CD4-positive, alpha-beta T cell treated with Interleukin-15 for 1 hour (primary cell): Measurements from ENCODE around the gene SARS2.
"Not testable (repeated sequence)": the region's sequence is repeated elsewhere in the genome, so short reads cannot be mapped to it uniquely, and the experiment has no call there.

Source experiments
- DNase-seq: peaks from one replicate; pipeline ENCODE4 v3.0.0-alpha.2; 2020

The SARS2 gene

DNA sequence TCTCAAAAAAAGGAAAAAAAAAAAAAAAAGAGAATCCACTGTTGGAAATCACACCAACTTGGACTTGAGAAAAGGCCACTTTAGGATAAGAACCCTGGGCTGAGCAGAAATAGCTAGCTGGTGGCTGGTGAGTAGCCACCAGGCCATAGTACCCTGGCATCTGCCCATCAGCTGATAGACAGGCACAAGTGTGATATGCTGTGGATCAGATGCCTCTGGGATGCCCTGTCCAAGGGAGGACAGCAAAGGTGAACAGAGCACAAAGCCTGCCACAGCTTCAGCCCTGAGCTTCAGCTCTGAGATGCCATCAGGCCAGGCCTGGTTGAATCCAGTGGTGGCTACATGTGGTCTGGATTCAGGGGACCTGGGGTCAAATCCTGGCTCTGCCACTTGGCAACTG, 39.9 kb downstream of the SARS2 start:
- DNase-seq, result no peak

DNA sequence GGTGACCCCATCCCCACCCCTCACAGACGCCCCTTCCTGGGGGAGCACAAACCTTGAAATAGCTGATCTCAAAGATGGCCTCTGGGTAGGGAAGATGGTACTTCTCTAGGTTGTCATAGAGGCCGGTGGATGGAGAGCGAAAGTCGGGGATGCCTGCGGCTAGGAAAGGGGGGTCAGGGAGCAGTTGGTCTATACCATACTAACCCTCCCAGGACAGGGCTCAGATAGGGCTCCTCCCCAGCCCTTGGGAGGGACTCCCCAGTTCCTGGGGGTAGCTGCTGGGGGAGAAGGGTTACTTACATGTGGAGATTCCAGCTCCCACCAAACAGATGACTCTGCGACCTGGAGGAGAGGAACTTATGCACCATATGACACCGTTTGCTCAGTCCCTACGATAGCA, 40.8 kb downstream of the SARS2 start:
- DNase-seq, result no peak

DNA sequence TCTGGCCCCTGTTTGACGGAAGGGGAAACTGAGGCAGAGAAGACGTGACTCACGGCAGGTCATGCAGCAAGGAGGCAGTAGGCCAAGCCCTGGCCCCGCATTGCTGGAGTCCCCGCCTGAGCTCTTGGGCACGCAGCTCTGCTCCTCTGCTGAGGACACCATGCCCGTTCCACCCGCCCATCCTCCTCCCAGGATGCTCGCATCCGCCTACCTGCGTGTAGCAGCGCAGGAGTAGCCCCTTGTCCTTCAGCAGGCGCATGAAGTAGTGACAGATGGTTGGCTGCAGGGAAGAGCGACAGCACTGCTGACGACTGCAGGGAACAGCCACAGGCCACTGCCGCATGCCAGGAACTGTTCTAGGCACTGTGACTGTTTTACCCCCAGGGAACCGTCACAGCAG, 41.7 kb downstream of the SARS2 start:
- DNase-seq, result no peak

DNA sequence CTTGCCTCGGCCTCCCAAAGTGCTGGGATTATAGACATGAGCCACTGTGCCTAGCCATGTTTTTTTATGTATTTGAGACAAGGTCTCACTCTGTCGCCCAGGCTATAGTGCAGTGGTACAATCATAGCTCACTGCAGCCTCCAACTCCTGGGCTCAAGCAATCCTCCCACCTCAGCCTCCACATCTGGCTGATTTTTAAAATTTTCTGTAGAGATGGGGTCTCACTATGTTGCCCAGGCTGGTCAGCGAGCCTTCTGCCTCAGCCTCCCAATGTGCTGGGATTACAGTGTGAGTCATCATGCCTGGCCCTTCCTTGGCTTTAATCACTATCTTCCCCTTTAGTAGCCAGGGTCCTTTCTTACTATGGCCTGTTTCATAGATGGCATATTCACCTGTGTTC, 45.9 kb downstream of the SARS2 start:
- DNase-seq, result not testable (repeated sequence)

DNA sequence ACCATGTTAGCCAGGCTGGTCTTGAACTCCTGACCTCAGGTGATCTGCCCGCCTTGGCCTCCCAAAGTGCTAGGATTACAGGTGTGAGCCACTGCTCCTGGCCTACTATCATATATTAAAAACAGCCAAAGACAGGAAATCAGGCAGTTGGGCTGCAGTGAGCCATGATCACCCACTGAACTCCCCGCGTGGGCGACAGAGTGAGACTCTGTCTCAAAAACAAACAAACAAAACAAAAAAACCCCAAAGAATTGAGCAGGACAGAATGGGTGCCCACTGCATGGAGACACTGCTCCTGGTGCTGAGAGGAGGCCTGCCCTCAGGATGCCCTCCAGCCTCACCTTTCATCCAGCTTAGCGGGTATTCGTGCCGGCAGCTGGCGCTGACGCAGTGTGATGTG, 47.3 kb downstream of the SARS2 start:
- no peak for DNase-seq

DNA sequence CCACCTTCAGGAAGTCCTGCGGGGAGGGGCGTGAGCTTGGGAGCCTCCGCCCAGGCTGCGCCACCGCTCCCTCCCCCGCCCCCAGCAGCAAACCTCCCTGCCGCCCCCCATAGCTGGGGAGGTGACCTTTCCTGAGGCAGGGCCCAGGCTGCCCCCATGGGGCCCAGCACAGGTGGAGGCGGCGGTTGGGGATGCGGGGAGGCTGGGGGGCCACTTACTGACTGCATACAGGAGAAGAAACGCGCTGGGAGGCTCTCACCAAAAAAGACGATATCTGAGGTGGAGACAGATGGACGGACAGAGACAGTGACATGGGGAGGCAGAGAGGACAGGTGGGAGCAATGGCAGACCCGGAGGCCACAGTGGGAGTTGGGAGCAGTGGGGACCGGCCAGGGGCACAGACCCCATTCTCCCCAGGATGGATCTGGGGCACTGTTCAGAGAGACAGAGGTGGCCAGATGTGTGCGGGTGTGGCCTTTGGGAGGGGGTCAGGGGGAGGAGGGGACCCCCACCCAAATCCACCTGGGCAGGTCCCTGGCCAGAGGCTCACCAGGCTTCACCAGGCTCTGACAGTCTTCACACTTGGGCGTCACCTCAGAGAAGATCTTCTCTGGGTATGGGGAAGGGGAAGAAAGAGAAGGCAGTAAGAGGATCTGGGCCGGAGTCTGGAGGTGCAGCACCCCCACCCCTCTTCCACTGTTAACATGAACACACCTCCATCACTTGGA, 49.5 kb downstream of the SARS2 start:
- DNase-seq, result no peak

DNA sequence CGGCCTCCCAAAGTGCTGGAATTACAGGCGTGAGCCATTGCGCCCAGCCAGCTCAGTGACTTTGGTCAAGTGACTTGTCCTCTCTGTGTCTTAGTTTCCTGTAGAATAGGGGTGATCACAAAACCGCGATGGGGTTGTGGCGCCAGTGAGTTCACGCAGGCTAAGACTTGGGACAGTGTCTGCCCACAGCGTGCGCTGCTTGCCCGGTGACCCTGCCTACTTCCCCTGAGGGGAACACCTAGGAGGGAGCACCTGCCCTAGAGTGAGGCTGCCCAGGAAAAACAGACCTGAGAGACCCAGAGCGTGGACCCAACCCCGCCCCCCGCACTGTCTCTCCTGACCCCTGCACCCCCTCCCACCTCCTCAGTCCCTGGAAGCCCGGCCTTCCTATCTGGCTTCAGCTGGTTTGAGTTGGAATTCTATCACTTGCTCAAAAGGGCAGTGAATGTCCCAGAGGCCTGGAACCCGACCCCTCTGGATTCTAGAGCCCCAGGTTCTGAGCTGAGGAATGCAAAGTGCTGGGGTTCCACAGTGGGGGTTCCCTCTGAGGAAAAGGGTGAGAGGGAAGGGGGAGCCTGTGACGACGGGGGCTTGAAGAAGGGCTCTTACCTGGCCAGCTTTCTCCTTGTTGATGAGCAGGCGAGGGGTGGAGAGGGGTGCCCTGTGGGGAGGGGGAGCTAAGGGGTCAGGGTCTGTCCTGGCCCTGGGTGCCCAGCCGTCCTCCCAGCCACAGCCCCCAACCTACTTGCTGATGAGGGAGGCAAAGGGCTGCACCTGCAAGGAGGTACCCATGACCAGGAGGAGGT, 50.3 kb downstream of the SARS2 start:
- DNase-seq, result no peak

DNA sequence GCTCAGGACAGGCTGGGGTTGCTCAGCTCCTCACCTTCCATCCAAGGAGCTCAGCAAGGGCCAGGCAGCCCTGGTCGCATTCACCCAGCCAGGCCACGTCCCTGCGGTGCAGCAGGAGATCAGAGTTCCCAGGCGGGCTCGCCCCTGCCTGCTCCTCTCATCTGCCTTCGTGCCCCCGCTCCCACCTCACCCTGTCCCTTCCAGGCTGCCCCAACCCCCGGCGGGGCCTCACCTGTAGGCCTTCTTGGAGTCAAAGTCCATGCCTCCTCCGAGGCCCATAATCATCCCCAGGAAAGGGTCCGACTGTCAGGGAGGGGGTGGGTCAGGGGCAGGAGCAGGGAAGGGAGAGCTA, 51.2 kb downstream of the SARS2 start:
- no peak for DNase-seq

DNA sequence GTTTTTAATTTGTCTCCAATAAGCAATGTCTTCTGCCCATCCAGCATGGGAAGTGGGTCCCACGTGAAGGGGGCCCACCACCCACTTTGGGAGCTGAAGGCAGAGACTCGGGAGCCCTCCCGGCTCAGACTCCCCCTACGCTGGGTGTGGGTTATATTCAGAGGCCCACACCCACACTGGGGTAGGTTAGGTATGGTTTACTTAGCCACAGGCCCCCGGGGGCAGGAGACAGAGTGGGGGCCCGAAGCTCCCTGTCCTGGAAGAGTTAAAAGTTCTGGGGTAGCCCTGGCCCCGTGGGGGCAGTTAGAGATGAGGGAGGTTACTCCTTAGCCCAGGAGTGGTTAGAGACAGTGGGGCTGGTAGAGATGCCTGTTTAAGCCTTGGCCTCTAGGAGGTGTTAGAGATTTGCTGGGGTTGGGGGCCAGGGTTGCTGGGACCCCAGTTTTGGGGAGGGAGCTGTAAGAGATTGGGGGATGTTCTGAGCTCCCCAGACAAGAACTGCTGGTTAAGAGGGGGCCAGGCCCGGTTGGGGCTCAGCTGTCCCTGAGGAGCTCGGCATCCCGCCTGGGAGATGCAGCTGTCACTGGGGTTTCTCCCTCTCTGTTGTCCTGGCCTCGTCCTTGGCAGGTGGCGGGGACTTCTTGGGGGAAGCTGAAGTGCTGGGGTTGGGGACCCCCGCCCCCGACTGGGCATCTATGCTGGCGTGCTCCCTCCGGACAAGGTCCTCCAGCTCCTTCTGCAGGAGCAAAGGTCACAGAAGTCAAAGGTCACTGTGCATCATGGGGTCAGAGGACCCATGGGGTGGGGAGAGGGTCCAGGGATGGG, 51.8 kb downstream of the SARS2 start:
- no peak for DNase-seq

DNA sequence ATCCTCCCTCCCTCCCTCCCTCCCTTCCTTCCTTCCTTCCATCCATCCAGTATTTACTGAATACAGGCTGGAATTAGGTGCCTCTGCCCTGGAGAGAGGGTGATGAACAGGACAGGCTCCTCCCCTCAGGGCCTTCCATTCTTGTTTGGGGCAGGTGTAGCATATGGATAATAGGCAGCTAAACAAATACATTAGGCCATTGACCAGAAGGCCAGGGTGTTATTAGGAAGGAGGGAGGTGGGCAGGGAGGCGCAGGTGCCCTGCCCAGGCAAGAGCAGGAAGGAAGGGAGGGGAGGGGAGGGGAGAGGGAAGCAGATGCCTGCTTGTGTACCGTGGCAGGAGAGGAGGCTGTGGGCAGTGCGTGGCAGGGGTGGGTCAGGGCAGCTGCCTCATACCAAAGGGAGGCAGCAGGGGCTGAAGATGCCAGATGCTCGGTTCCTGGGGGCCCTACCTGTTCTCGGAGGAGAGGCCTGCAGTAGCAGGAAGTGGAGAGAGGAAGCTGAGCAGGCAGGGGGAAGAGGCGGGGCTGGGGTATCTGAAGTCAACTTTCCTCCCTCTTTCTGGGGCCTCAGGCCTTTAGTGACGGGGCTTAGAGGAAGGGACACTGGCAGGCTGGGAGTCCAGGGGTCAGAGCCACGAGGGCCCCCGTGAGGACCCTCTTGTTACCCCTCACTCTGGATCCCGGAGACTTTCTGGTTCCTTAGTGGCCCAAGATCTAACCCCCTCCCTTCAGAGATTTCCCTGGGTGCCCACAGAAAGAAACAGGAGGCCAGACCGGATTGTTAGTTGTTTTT, 52.6 kb downstream of the SARS2 start, which contains the start of gene RINL:
Gene RINL (minus strand): TSS at position 495 of the 794 bp plus-strand sequence. CDS start 1,533 bp downstream, outside the sequence.
- DNase-seq, result peak; percentile 82

DNA sequence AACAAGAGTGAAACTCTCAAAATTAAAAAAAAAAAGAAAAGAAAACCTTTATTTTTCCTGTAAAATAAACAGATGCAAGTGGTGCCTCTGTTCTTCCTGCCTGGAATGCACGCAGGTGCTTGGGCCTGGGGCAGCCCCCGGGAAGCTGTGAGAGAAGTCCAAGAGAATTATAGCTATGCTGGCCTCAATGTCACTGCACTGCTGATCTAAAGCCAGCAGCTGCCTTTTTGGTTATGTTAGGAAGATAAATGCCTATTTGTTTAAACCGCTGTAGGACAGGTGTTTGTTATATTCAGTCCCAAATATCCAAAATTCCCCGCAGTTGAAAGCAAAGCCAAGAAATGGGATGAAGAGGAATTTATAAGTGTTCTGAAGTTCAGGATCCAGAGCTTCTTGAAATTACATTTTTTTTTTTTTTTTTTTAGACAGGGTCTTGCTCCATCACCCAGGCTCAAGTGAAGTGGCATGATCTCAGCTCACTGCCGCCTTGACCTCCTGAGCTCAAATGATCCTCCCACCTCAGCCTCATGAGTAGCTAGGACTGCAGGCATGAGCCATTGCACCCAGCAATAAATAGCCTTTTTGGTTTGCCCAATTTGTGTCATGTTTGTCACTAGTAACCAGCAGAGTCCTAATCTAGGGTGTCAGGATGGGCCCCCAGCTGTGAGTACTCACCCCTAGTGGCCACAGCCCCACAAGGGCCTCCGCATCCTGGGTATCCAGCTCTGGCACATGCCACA, 54.7 kb downstream of the SARS2 start:
- no peak for DNase-seq

DNA sequence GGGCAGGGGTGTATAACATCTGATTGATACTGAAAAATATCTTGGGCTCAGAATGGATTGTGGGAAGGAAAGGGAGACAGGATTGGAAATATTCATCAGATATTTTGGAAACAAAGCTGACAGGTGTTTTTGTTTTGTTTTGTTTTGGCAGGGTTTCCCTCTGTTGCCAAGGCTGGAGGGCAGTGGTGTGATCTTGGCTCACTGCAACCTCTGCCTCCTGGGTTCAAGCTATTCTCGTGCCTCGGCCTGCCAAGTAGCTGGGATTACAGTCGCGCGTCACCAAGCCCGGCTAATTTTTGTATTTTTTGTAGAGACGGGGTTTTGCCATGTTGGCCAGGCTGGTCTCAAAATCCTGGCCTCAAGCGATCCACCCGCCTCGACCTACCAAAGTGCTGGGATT, 57.2 kb downstream of the SARS2 start:
- not testable (repeated sequence) for DNase-seq

DNA sequence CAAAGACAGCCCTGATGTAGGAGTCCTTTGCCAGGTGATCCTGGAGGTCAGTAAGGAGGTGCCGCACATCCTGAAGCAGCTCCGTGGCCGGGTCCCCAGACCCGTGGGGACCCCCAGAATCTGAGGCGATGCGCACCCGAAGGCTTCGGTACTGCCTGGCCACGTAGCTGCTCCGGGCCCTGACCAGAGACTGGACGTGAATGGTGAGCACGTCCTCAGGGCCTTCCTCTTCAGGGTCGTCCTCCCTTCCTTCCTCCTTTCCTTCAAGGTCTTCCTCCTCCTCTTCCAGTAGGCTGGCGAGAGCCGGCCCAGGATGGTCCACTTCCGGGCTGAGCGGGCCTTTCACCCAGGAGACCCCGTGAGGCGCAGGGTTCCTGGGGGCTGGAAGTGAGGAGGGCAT, 60.0 kb downstream of the SARS2 start:
- no peak for DNase-seq

DNA sequence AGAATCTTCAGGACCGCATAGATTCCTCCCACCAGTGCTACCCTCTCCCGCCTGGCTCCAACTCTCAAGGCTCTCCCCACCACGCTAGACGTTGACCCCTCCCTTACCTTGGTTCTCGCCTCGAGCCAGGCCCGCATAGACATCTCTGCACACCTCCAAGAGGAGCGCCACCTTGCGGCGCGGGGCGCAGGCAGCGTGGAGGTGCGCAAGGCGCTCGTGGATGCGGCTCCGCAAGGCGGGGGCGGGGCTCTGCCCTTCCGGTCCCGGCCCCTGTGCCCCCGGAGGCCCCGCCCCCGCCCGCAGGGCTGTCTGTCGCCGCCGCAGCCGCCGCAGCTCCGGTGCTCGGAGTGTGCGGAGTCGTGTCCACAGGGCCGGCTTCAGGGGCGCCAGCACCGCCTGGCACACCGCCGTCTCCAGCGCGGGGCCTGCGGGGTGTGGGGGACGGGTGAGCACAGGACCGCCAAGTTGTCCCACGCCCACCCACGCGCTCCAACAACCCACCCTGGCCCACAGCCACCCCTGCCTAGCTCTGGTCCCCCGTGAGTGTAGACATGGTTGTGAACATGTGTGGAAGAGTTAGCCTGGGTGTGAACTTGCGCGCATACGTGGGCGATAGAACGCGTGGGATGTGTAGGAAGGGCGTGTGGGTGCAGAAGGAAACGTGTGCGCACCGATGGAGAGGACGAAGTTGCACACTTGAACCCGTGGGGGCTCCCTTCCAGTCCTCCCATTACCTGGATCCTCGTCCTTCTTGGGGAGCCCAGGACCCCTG, 60.5 kb downstream of the SARS2 start:
- DNase-seq, result peak; percentile 95

DNA sequence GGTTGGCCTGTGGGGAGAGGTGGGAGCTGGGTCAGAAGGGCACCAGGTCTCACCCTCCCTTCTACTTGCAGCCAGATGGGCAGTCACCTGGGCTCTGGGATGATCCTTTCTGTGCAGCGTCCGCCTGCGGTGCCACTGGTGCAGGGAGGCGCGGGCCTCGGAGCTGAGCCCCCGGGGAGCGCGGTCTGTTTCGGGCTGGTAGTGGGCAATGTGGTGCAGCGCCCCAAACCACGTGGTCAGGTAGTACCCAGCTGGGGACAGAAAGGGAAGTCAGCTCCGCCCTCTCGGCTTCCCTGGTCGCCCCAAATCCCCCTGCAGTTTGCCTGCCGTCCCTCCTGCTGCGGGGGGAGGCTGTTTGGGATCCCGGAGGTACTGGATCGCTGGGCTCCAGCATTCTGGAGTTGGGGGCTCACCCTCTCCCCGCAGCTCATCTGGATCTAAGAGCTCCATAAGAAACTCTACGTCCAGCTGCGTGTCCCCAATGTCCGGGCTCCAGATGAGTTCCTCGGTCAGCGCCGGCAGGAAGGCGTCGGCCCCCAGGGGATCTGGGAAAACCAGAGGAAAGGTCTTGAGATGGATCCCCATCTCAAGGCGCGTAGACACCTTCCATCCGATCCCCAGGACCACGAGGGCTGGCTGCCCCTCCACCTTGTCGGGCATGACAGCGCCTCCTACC, 61.3 kb downstream of the SARS2 start:
- peak; percentile 53 for DNase-seq

DNA sequence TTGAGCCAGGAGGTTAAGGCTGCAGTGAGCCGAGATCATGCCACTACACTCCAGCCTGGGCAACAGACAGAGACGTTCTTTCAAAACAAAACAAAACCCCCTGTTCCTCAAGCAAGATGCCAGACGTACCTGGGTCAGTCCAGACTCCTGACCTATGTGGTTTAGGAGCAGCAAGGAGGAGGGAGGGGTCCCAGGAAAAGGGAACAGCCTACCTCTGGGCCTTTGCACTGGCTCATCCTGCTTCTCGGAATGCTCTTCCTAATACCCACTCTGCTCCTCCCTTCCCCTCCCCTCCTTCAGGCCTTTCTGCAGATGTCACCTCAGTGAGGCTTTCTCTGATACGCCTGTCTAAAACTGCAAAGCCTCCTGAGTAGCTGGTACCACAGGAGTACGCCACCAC, 62.0 kb downstream of the SARS2 start:
- DNase-seq, result no peak

DNA sequence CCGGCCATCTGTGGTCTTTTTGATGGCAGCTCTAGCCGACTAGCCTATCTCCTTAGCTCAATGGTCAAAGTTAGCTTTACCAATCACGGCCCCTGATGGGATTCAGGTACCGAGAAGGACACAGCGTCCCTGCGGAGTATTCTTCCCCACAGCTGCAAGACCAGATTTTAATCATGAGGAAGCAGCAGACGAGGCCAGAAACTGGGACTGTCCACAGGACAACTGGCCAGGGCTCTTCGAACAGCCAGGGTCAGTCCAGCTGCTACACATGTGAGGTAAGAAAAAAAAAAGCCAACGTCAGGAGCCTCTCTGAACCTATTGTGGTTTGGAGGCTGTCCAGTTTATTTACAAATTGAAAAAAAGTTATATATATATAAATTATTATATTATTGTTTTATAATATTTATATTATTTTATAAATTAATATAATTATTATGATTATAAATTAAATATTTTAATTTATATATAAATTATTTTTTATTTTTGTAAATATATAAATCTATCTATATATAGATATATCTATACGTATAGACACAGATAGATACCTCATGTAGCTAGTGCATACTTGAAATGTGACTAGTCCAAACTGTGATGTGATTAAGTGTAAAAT, 63.3 kb downstream of the SARS2 start:
- no peak for DNase-seq
